Muscle of leg (tissue), 16 donors: ENCODE results near the gene ENPP5. TPM values are rescaled to one million over a fixed set of nuclear protein-coding genes. Genes with fewer than 3 reads are reported as not detected.

Experiments
- DNase-seq: peaks from one replicate; pipeline ENCODE4 v3.0.0; 2013
- H3K27ac ChIP-seq: one replicate; pipeline ENCODE4 v1.5.1; 2013; ENCODE audit warnings: mild to moderate bottlenecking, low read length, control low read depth
- H3K27me3 ChIP-seq: one replicate; pipeline ENCODE4 v1.6.1; 2013; ENCODE audit warnings: low read length; ENCODE audit not compliant: control insufficient read depth, insufficient read depth
- H3K36me3 ChIP-seq: one replicate; pipeline ENCODE4 v1.6.1; 2013; ENCODE audit warnings: low read length; ENCODE audit not compliant: control insufficient read depth, insufficient read depth
- H3K4me1 ChIP-seq: one replicate; pipeline ENCODE4 v1.6.1; 2013; ENCODE audit warnings: low read length; ENCODE audit not compliant: control insufficient read depth, insufficient read depth
- H3K4me3 ChIP-seq: one replicate; pipeline ENCODE4 v1.5.1; 2013; ENCODE audit warnings: low read length, control low read depth
- H3K9me3 ChIP-seq: replicated peaks from 2 replicates; pipeline ENCODE4 v1.6.1; 2013; ENCODE audit warnings: low read depth, low read length; ENCODE audit not compliant: control insufficient read depth
- WGBS: methylation state at CpG from one replicate; pipeline ENCODE4 v1.1.5; 2013; ENCODE audit warnings: missing lambda C conversion rate; ENCODE audit not compliant: insufficient coverage; 5-methylcytosine and 5-hydroxymethylcytosine counted together
- long read RNA-seq, 11 donors: transcript quantifications; one replicate each; lab custom pipeline, GENCODE V29; 2026
- polyA plus RNA-seq, 8 donors: library from polyadenylated mRNA; unstranded; fragments of 120-200 nt; gene quantifications; one replicate each; pipeline versions ENCODE4 v1.2.1 to v1.2.3, GENCODE V29; 2013; ENCODE audit warnings: inconsistent platforms in 1 of 8, low replicate concordance in 1 of 8; ENCODE audit not compliant: insufficient read length in 8 of 8, insufficient read depth in 1 of 8
- total RNA-seq: library from RNA; stranded (reverse); fragments of 120-200 nt; gene quantifications from one replicate; pipeline ENCODE4 v1.2.4, GENCODE V29; 2013

ENPP5 gene, protein sequence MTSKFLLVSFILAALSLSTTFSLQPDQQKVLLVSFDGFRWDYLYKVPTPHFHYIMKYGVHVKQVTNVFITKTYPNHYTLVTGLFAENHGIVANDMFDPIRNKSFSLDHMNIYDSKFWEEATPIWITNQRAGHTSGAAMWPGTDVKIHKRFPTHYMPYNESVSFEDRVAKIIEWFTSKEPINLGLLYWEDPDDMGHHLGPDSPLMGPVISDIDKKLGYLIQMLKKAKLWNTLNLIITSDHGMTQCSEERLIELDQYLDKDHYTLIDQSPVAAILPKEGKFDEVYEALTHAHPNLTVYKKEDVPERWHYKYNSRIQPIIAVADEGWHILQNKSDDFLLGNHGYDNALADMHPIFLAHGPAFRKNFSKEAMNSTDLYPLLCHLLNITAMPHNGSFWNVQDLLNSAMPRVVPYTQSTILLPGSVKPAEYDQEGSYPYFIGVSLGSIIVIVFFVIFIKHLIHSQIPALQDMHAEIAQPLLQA
- total RNA-seq (4.7 TPM), polyA plus RNA-seq (1 to 10 TPM; 2.6 to 5.9 (median 4.0) TPM)
- long read RNA-seq, donor 1, result 0 reads
- long read RNA-seq, donor 2, result 0 reads
- long read RNA-seq, donor 3, result 0 reads
- long read RNA-seq, donor 4, result 0 reads
- long read RNA-seq, donor 5, partial matches to known transcripts, result 0 of 4 reads
- long read RNA-seq, donor 5, other reads (novel, unspliced or antisense), result 0 of 4 reads
- long read RNA-seq, donor 6, partial matches to known transcripts, result 0 of 1 reads
- long read RNA-seq, donor 6, other reads (novel, unspliced or antisense), result 0 of 1 reads
- long read RNA-seq, donor 7, partial matches to known transcripts, result 0 of 2 reads
- long read RNA-seq, donor 7, other reads (novel, unspliced or antisense), result 0 of 2 reads
- long read RNA-seq, donor 8, partial matches to known transcripts, result 0 of 2 reads
- long read RNA-seq, donor 8, other reads (novel, unspliced or antisense), result 0 of 2 reads
- long read RNA-seq, donor 9, partial matches to known transcripts, result 0 of 1 reads
- long read RNA-seq, donor 9, other reads (novel, unspliced or antisense), result 0 of 1 reads
- long read RNA-seq, donor 10, partial matches to known transcripts, result 0 of 1 reads
- long read RNA-seq, donor 10, other reads (novel, unspliced or antisense), result 0 of 1 reads
- long read RNA-seq, donor 11, result 0 reads

DNA sequence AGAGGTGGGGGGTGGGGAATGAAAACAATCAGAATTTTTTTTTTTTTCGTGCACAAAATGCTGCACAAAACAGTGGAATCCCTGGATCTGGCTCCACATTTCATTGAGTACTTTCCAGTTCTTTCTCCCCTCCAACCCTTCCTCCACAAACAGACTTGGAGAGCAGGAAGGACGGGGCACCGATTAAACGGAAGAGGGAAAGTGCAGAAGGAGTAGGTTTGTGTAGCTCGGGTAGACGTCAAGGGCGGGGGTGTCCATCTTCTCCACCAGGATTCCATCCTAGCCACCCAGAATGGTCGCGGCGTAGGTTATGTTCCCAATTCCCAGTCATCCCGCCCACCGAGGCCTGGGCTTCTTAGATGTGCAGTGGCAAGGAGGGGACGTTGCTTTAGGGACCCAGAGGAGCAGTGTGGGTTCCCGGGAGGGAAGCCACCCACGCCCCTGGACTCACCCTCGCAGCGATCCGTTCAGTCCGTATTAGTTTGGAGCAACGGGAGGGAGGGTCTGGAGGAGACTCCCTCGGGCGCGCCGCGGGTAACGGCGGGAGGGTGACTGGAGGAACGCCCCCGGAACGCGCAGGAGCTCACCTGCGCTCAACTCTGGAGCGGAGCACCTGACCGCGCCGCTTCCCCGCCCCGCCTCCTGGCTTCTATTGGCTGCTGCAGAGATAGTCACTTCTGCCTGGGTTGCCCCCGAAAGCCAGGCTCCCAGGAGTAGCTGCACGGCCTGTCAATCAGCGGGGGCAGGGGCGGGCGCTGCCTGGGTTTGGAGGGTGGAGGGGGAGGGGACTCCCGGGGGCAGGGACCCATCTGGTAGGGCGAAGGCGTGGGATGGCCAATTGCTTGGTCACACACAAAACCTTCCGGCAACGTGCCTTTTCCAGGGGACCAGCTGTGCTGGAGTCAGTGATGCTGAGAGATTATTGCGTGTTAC is at the start of gene ENPP5:
TSS of gene ENPP5 (minus strand) at position 624 of the 933 bp plus-strand sequence. CDS start 2,718 bp downstream, outside the sequence.
- peaks cover 4% of the 10 kb centered on the region for H3K27me3 ChIP-seq
- peak; percentile 77 for DNase-seq
- H3K27ac ChIP-seq, result no peak within 1 kb of the TSS
- no peaks in the 10 kb centered on the region for H3K36me3 ChIP-seq
- peaks cover 11% of the 10 kb centered on the region for H3K4me1 ChIP-seq
- no peaks in the 10 kb centered on the region for H3K9me3 ChIP-seq
- peak within 1 kb of the TSS; percentile 64 for H3K4me3 ChIP-seq
- under 1% methylated on average over 29 of the region's 49 CpGs for WGBS

DNA sequence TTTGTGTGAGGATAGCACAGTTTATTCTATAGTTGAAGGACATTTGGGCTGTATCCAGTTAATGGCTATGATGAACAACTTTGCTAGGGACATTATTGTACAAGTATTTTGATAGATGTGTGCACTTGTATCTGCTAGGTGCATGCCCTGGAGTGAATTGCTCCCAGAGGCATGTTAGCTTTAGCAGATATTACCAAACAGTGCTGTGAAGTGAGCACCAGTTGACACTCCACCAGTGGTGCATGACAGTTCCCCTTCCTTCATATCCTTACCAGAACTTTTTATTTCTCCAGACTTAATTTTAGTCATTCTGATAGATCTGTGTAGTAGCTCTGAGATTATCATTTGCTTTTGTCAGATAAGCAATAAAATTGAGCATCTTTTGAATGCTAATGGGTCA is 48.9 kb upstream of the ENPP5 start:
- no peaks in the 10 kb centered on the region for H3K27me3 ChIP-seq
- no peak overlapping the region for H3K4me3 ChIP-seq
- no peaks in the 10 kb centered on the region for H3K9me3 ChIP-seq
- H3K4me1 ChIP-seq, result no peaks in the 10 kb centered on the region
- DNase-seq, result no peak
- no peaks in the 10 kb centered on the region for H3K36me3 ChIP-seq
- H3K27ac ChIP-seq, result no peak overlapping the region

DNA sequence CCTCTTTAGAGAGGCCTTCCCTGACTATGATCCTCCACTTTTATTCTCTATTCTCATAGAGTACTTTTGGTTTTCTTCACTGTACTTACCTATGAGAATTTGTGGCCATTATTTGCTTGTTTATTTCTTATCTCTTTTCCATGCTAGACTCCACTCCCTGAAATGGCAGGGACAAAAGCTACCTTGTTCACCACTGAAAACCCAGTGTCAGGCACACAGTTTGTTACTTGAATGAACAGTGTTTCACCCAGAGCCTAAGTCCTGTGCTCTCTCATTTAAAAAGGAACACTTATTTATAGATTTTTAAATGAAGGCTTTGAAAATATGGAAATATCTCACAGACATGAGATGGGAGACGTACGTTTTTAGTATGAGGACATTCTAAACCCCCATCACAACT is 47.7 kb upstream of the ENPP5 start:
- Histone ChIP-seq H3K27me3 (no peaks in the 10 kb centered on the region), H3K9me3 (no peaks in the 10 kb centered on the region), H3K36me3 (no peaks in the 10 kb centered on the region), H3K4me3 (no peak overlapping the region), H3K27ac (no peak overlapping the region), H3K4me1 (no peaks in the 10 kb centered on the region)
- WGBS, result no CpG with 5 or more reads among the region's 2 CpGs
- DNase-seq, result no peak

- peak; percentile 9 for DNase-seq
- H3K36me3 ChIP-seq, result no peaks in the 10 kb centered on the region
- no peaks in the 10 kb centered on the region for H3K27me3 ChIP-seq
- no peak overlapping the region for H3K4me3 ChIP-seq
- no peaks in the 10 kb centered on the region for H3K9me3 ChIP-seq
- H3K4me1 ChIP-seq, result no peaks in the 10 kb centered on the region
- 67% methylated on average over 1 of the region's 5 CpGs for WGBS
- no peak overlapping the region for H3K27ac ChIP-seq
These were observed 46.9 kb upstream of the ENPP5 start for GRCh38 chr6:46217671-46218131.

GRCh38 chr6:46216879-46217278 is 46.1 kb upstream of the ENPP5 start:
- H3K4me1 ChIP-seq, result no peaks in the 10 kb centered on the region
- no peak overlapping the region for H3K4me3 ChIP-seq
- no peak for DNase-seq
- no peaks in the 10 kb centered on the region for H3K9me3 ChIP-seq
- H3K27me3 ChIP-seq, result no peaks in the 10 kb centered on the region
- H3K36me3 ChIP-seq, result no peaks in the 10 kb centered on the region
- WGBS, result 72% methylated on average over 2 of the region's 2 CpGs
- H3K27ac ChIP-seq, result no peak overlapping the region

GRCh38 chr6:46215777-46216176 is 45.0 kb upstream of the ENPP5 start:
- Histone ChIP-seq H3K27me3 (no peaks in the 10 kb centered on the region), H3K36me3 (no peaks in the 10 kb centered on the region), H3K27ac (no peak overlapping the region), H3K9me3 (no peaks in the 10 kb centered on the region), H3K4me3 (no peak overlapping the region), H3K4me1 (no peaks in the 10 kb centered on the region)
- DNase-seq, result no peak
- WGBS, result no CpG with 5 or more reads among the region's 4 CpGs

DNA sequence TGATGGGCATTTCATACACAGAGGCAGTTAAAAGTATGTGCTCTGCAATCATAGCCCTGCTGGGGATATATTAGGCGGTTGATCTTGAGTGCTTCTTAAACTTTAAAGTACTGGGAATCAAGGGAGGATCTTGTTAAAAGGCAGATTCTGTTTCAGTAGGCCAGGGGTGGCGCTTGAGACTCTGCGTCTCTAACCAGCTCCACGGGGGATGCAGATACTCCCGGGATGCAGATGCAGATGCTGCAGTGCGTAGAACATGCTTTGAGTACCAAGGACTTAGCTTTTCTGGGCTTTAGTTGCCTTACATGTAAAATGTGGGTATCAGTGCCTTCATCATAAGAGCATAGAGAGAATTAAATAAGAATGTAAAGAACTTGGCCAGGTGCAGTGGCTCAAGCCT is 44.4 kb upstream of the ENPP5 start:
- no peaks in the 10 kb centered on the region for H3K9me3 ChIP-seq
- DNase-seq, result no peak
- no peak overlapping the region for H3K27ac ChIP-seq
- 56% methylated on average over 4 of the region's 6 CpGs for WGBS
- no peaks in the 10 kb centered on the region for H3K27me3 ChIP-seq
- H3K4me3 ChIP-seq, result no peak overlapping the region
- H3K36me3 ChIP-seq, result no peaks in the 10 kb centered on the region
- no peaks in the 10 kb centered on the region for H3K4me1 ChIP-seq

DNA sequence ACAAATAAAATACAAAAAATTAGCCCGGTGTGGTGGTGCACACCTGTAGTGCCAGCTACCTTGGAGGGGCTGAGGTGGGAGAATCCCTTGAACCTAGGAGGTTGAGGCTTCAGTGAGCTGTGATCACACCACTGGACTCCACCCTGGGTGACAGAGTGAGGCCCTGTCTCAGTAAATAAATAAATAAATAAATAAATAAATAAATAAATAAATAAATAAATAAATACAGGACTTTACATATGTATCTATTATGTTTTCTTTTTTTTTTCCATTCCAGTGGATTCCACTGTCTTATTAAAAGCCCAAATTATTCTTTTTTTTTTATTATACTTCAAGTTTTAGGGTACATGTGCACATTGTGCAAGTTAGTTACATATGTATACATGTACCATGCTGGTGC is 41.1 kb upstream of the ENPP5 start:
- no CpG with 5 or more reads among the region's 1 CpG for WGBS
- DNase-seq, result no peak
- no peaks in the 10 kb centered on the region for H3K36me3 ChIP-seq
- H3K4me1 ChIP-seq, result no peaks in the 10 kb centered on the region
- no peak overlapping the region for H3K27ac ChIP-seq
- no peaks in the 10 kb centered on the region for H3K27me3 ChIP-seq
- no peaks in the 10 kb centered on the region for H3K9me3 ChIP-seq
- H3K4me3 ChIP-seq, result no peak overlapping the region

- WGBS, result 100% methylated on average over 1 of the region's 5 CpGs
These were observed 39.5 kb upstream of the ENPP5 start for GRCh38 chr6:46210294-46210693.

More at GRCh38 chr6:46210294-46210693, 39.5 kb upstream of the ENPP5 start:
- H3K36me3 ChIP-seq, result no peaks in the 10 kb centered on the region
- H3K9me3 ChIP-seq, result no peaks in the 10 kb centered on the region
- no peak overlapping the region for H3K27ac ChIP-seq
- DNase-seq, result no peak
- H3K4me3 ChIP-seq, result no peak overlapping the region
- H3K4me1 ChIP-seq, result peaks cover 2% of the 10 kb centered on the region
- H3K27me3 ChIP-seq, result no peaks in the 10 kb centered on the region
